Uterus (tissue), 4 donors: Measurements from ENCODE around the gene SLC39A11. TPM values are rescaled to one million over a fixed set of nuclear protein-coding genes. Genes with fewer than 3 reads are reported as not detected.
"Not testable (repeated sequence)": the region's sequence is repeated elsewhere in the genome, so short reads cannot be mapped to it uniquely, and the experiment has no call there.

Experiments
- DNase-seq, 2 donors: peaks; one replicate each; pipeline ENCODE4 v3.0.0-alpha.2; 2019 to 2020
- H3K27ac ChIP-seq, 2 donors: fragments of 200-600 bp; sonication (generic); 1 replicate in 1 of 2; 2 replicates in 1 of 2; pipeline ENCODE4 v1.5.1; 2016 to 2018
- H3K27me3 ChIP-seq, 2 donors: fragments of 200-600 bp; sonication (generic); one replicate each; pipeline ENCODE4 v1.5.1; 2018 to 2019; ENCODE audit warnings: control low read depth in 1 of 2
- H3K36me3 ChIP-seq, 2 donors: fragments of 200-600 bp; sonication (generic); one replicate each; pipeline ENCODE4 v1.5.1; 2019; ENCODE audit warnings: control low read depth in 1 of 2
- H3K4me1 ChIP-seq, 2 donors: fragments of 200-600 bp; sonication (generic); one replicate each; pipeline ENCODE4 v1.5.1; 2018 to 2019; ENCODE audit warnings: control low read depth in 1 of 2
- H3K4me3 ChIP-seq, 2 donors: fragments of 200-600 bp; sonication (generic); 1 replicate in 1 of 2; 2 replicates in 1 of 2; pipeline ENCODE4 v1.5.1; 2018 to 2019; ENCODE audit warnings: mild to moderate bottlenecking in 1 of 2
- H3K9me3 ChIP-seq, 2 donors: fragments of 200-600 bp; sonication (generic); one replicate each; pipeline ENCODE4 v1.5.1; 2019; ENCODE audit warnings: control low read depth in 1 of 2
- CTCF ChIP-seq, 4 experiments: fragments of 200-600 bp in 2 of 4; fragments of 450-650 bp in 2 of 4; sonication (generic) in 2 of 4; IDR thresholded peaks; one replicate each; pipeline ENCODE4 v1.5.1; 2016 to 2019; ENCODE audit warnings: antibody characterized with exemption in 4 of 4, mild to moderate bottlenecking in 2 of 4, moderate library complexity in 1 of 4
- POLR2A ChIP-seq, 2 donors: fragments of 450-650 bp; IDR thresholded peaks; one replicate each; pipeline ENCODE4 v1.6.1; 2016; ENCODE audit warnings: antibody characterized with exemption in 2 of 2, mild to moderate bottlenecking in 1 of 2, moderate library complexity in 1 of 2
- intact Hi-C: fragments of 100-400 bp; cut with DNase I; formaldehyde crosslinking; loops from one replicate; pipeline ENCODE4 v1.15.1; 2023; ENCODE audit warnings: low total_unique reads
- total RNA-seq, 4 donors: library from RNA; depleted of rRNA in 3 of 4; stranded (reverse); fragments of >200 nt in 3 of 4; gene quantifications; one replicate each; pipeline versions ENCODE4 v1.1.0 to v1.2.4, GENCODE V29; 2014 to 2023
- donor health status: DM: yes; HTN: yes; CAD: no.

SLC39A11 gene
- total RNA-seq, 4 donors from 2014 or later, result 5.4 to 56.2 (median 21.0) TPM

DNA sequence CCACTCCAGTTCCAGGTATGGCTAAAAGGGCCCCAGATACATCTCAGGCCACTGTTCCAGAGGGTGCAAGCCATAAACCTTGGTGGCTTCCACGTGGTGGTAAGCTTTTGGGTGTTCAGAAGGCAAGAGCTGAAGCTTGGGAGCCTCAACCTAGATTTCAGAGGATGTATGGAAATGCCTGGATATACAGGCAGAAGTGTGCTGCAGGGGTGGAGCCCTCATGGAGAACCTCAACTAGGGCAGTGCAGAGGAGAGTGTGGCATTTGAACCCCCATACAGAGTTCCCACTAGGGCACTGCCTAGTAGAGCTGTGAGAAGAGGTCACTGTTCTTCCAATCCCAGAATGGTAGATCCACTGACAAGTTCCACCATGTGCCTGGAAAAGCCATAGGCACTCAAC lies 267.3 kb downstream of the SLC39A11 start:
- DNase-seq, result no peak
- H3K4me1 ChIP-seq, result no peaks in the 10 kb centered on the region
- H3K9me3 ChIP-seq, result peaks cover 0 to 11% of the 10 kb centered on the region in 2 donors
- no peaks in the 10 kb centered on the region for H3K36me3 ChIP-seq
- H3K27ac ChIP-seq, result no peak overlapping the region
- TF ChIP-seq POLR2A (IDR thresholded peaks at IDR 0.05) (no peak), CTCF (IDR thresholded peaks at IDR 0.05) (no peak)
- intact Hi-C loops, result no loop called here
- H3K4me3 ChIP-seq, result no peak overlapping the region
- no peaks in the 10 kb centered on the region for H3K27me3 ChIP-seq

- DNase-seq, intact Hi-C loops, H3K36me3 ChIP-seq, H3K27me3 ChIP-seq, H3K4me3 ChIP-seq, H3K4me1 ChIP-seq, H3K27ac ChIP-seq: not testable (repeated sequence)
- peaks cover 0 to 11% of the 10 kb centered on the region in 2 donors for H3K9me3 ChIP-seq
Observed at GRCh38 chr17:72824267-72824666, 268.2 kb downstream of the SLC39A11 start.

GRCh38 chr17:72822358-72823023 lies 270.0 kb downstream of the SLC39A11 start:
- no peak for DNase-seq
- H3K27me3 ChIP-seq, result no peaks in the 10 kb centered on the region
- H3K9me3 ChIP-seq, result peaks cover 0 to 11% of the 10 kb centered on the region in 2 donors
- intact Hi-C loops, result no loop called here
- H3K27ac ChIP-seq, result no peak overlapping the region
- no peak for TF ChIP-seq POLR2A (IDR thresholded peaks at IDR 0.05)
- no peak for TF ChIP-seq CTCF (IDR thresholded peaks at IDR 0.05)
- no peaks in the 10 kb centered on the region for H3K4me1 ChIP-seq
- H3K4me3 ChIP-seq, result no peak overlapping the region
- H3K36me3 ChIP-seq, result no peaks in the 10 kb centered on the region

GRCh38 chr17:72816406-72816805 lies 276.1 kb downstream of the SLC39A11 start:
- TF ChIP-seq POLR2A (IDR thresholded peaks at IDR 0.05) (no peak), CTCF (IDR thresholded peaks at IDR 0.05) (no peak)
- Histone ChIP-seq H3K27me3 (no peaks in the 10 kb centered on the region), H3K4me3 (no peak overlapping the region), H3K36me3 (no peaks in the 10 kb centered on the region), H3K27ac (no peak overlapping the region), H3K9me3 (no peaks in the 10 kb centered on the region), H3K4me1 (no peaks in the 10 kb centered on the region)
- intact Hi-C loops, result no loop called here
- DNase-seq, result no peak

GRCh38 chr17:72813481-72813880 lies 279.0 kb downstream of the SLC39A11 start:
- Histone ChIP-seq H3K9me3 (no peaks in the 10 kb centered on the region), H3K27me3 (no peaks in the 10 kb centered on the region), H3K27ac (no peak overlapping the region), H3K36me3 (no peaks in the 10 kb centered on the region), H3K4me1 (no peaks in the 10 kb centered on the region), H3K4me3 (no peak overlapping the region)
- DNase-seq, result no peak
- intact Hi-C loops, result no loop called here
- TF ChIP-seq CTCF (IDR thresholded peaks at IDR 0.05) (no peak), POLR2A (IDR thresholded peaks at IDR 0.05) (no peak)

- Histone ChIP-seq H3K4me3 (no peak overlapping the region), H3K27ac (no peak overlapping the region), H3K36me3 (no peaks in the 10 kb centered on the region), H3K4me1 (no peaks in the 10 kb centered on the region), H3K9me3 (no peaks in the 10 kb centered on the region), H3K27me3 (no peaks in the 10 kb centered on the region)
- no peak for DNase-seq
- TF ChIP-seq POLR2A (IDR thresholded peaks at IDR 0.05), result no peak
- TF ChIP-seq CTCF (IDR thresholded peaks at IDR 0.05), result no peak
- intact Hi-C loops, result no loop called here
Observed at GRCh38 chr17:72812823-72813222, 279.7 kb downstream of the SLC39A11 start.
